Dermis microvascular lymphatic vessel endothelial cell (primary cell): ENCODE results near the gene WSCD2. TPM values are rescaled to one million over a fixed set of nuclear protein-coding genes. Genes with fewer than 3 reads are reported as not detected.

Experiments used
- DNase-seq, 2 donors: peaks; one replicate each; pipeline versions ENCODE4 v3.0.0 to v3.0.0-alpha.2; 2010; ENCODE audit warnings: low read depth in 2 of 2
- total RNA-seq: library from RNA; depleted of rRNA; stranded (reverse); fragments of >200 nt; gene quantifications from 2 replicates; pipeline ENCODE4 v1.2.1, GENCODE V29; 2014

Gene WSCD2
- total RNA-seq, 1 donor from 2014 or later: not detected

DNA sequence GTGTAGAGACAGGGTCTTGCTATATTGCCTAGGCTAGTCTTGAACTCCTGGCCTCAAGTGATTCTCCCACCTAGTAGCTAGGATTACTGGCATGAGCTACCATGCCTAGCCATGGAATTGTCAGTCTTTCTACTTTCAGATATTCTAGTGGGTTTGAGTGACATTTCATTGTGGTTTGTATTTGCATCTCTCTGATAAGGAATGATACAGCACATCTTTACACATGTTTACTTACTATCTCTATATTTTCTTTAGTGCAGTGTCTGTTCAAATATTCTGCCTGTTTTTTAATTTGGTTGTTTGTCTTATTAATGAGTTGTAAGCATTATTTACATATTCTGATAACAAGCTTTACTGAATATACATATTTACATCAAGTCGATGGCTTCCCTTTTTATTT lies 136.4 kb downstream of the WSCD2 start:
- DNase-seq: no peak

DNA sequence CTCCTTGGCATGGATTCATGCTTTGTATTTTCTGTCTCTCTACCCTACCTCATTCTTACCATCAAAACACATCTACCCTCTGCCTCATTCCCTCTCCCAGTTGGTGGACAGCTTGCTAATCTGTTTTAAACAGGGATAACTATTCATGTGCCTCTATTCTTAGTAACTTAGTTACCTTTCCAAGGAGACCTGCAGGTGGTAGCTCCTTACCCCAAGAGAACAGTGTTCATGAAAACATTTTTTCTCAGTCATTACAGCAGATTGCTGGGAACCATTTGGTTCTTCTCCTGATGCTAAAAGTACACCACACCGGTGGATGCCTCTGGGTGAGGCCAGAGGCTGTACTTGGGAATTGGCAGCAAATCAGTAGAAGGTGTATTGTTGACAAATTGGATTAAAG lies 137.0 kb downstream of the WSCD2 start:
- no peak for DNase-seq

DNA sequence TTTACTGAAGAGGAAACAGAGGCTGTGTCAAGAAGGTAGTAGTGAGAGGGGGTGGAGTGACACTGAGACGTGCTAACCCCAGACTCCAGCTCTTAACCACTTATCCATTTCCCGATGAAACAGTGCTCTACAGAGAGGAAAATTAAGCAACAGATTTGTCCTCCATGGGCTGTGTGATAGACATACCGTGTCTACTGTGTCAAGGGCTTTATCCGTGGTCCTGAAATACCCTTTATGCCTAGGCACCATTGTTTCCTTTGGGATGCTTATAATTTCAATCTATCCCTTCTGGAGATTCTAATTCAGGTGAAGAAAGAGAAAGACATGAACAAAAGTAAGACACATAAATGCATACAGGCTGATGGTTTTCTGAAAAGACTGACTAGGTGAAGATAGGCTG lies 138.4 kb downstream of the WSCD2 start:
- no peak for DNase-seq

DNA sequence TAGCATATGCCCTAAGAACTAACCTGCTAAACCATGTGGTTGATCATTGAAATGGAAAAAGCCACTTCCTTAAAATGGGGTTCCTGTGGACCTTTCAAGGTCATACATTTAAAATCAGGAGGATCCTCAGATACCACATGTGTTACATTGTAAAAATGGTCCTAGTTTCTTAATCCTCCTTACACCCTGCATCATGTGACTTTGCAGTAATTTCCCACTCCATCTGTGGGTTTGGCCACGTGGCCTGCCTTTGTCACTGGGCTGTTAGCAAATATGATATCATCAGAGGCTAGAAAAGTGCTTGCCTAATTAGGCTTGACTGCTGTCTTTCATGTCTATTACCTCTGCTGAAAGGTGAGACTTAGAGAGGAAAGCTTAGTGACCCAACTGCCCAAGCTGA lies 139.3 kb downstream of the WSCD2 start:
- no peak for DNase-seq

DNA sequence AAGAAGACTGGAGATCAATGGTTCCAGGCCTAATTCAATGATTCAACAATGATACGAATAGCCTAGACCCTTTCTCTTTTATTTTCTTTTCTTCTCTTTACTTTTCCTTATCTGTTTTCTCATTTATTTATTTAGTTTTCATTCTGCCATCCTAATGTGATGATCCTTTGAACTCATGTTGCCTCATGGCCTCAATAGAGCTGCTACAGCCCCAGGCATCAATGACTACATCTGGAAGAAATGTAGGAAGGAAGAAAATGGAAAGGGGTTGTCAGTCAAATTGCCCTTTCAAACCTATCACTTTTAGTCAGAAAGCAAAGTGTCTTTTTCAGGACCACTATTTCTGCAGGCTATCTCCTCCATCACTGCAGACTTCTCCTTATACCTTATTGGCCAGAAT lies 140.1 kb downstream of the WSCD2 start:
- DNase-seq: no peak

DNA sequence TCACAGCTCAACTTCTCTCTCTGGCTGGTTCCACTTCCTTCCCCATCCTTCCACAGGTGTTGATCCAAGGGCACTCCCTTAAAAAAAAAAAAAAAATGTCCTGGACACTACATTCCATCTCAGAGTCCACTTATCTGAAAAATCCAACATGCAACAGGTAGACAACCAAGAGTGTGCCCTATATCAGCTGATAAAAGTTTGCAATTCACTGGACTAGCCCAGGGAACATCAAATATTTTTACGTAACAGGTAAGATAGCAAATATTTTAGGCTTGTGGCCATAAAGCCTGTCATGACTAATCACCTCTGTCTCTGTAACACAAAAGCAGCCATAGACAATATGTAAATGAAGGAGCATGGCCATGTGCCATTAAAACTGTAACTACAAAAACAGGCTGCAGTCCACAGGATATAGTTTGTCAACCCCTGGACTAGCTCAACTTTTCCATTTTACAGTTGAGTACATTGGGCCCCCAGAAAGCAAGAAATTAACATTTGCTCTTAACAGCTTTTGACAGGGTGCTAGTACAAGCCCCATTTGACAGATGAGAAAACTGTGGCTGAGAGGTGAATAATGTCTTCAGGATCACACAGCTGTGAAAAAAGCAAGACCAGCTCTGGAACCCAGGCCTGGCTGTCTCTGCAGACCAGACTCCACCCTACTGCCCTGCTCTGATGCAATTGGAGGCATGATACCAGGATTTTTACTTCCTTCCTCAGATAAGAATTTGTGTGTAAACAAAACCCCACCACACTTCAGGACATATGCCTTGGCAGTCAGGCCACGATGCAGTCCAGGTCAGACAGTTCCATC lies 141.2 kb downstream of the WSCD2 start:
- DNase-seq: no peak

DNA sequence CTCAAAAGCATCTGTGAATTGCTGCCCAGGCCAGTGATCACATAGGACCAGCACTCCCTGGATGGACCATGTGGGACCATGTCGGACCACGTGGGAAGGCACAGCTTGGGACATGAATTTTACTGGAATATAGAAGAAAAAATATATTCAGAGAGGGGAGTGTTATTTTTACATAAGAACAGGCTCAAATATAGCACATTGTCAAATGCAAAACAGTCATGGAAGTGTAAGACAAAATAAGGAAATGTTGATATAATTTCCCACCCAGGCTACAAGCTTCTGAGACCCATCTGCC lies 141.7 kb downstream of the WSCD2 start:
- no peak for DNase-seq

DNA sequence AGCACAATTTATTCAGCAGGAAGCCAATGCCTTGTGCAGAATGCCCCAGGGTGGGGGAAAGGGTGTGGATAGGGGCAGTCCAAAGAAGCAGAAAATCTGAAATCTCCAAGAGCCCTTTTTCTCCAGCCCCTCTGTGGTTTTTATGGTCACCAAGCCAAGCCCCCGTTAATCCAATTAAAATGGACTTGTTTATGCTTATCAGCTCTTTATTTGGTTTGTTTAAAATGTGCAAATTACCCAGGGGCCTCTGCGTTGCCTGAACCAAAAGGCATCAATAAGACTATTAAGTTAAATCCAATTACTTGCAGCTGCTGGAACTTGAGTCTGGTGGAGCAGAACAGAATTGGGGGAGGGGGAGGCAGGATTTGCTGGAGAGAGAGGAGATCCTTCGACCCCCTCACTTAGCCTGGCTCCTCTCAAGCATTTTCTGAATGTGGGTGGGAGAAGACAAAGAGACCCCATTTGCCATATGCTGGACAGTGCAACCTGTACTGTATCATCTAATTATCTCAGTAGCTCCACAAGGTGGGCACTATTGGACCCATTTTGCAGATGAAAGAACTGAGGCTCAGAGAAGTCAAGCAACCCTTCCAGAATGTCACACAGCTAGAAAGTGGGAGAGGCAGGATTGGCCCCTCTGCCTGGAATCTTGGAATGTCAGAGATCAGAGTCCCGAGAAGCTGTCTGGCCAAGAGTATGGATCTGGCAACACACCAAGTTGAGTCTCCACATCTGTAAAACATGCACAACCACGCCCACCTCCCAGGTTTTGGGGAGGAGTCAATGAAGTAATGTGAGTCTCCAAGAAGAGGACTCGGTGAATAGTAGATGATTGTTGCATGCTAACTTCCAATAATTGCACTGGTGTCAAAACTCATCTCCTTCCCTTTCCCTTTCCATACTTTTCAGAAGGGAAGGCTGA lies 143.1 kb downstream of the WSCD2 start:
- no peak for DNase-seq

DNA sequence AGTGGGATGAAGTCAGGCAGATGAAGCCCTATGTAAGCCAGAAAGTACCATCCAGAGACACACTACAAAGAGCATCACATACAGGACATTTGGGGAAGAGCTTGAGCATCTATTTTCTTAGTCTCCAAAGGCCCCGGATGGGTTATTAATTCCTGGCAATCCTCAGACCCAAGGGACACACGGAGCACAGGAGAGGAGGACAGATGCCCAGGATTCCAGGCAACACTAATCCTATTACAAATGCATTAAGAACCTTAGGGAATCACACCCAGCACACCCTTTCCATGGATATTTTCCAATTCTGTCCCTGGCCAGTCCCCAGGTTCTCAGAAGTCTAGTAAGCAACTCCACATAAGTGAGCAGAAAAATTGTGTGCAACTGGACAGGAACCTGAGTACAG lies 144.1 kb downstream of the WSCD2 start:
- no peak for DNase-seq

DNA sequence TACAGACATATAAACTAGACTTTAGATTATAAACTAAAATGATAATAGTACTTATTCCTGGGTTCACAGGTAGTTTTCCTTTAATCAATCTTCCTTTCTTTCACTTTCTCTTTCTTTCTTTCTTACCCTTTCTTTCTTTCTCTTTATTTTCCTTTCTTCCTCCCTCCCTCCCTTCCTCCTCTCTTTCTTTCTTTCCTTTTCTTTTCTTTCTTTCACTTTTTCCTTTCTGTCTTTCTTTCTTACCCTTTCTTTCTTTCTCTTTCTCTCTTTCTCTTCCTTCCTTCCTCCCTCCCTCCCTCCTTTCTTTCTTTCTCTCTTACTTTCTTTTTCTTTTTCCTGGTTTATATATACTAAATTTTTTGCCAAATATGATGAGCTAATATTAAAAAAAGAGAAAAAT lies 148.5 kb downstream of the WSCD2 start:
- no peak for DNase-seq

DNA sequence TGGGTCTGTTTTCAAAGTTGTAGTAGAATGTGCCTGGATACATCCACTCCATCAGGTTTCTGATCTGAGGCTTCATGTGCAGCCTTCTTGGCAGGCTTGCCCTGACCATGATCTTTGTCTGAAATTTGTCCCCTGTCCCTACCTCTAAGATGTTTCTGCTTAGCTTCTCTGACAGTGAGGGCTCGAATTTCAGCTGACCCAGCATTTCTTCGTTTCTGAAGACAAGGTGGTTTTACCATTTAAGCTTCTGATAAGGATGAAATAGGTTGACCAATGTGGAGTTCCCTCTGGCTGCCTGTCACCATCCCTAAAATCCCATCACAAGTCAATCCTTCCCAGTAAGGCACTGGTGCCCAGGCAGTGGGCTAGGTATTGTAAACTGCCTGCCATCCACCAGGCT lies 153.1 kb downstream of the WSCD2 start:
- no peak for DNase-seq

DNA sequence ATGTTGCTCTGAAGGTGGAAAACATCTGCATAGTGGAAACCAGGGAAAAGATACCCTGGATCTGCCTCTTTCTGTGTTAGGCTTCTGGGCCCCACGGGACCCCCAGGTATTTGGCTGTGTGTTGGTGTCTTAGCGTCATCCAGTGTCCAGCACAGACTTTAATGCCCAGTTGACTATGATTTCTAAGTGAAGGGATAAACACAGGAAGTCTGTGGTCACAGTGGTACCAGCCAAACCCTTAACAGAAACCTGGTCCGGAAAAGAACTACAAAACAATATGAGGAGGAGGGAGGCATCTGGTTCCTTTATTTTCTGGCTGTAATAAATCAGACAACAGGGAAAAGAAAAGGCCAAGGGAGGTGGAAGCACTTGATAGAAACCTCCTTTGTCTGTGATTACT lies 153.6 kb downstream of the WSCD2 start:
- DNase-seq: peak in 1 of 2 donors; percentile 64

DNA sequence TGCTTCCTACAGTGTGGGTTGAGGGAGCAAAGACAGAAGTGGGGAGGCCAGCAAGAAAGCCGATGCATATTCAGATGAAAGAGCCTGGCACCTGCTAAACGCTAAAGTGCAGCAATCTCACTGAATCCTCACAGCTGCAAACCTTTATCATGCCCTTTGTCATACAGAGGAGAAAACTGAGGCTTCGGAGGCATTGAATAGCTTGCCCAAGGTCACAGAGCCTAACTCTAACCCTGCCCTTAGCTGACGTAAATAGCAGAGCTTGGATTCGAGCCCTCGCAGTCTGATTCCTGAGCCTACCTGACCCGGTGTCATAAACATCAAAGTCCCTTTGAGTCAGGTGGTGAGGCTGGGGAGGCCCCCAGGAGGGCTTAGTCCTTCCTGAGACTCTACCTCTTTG lies 155.1 kb downstream of the WSCD2 start:
- DNase-seq: no peak

DNA sequence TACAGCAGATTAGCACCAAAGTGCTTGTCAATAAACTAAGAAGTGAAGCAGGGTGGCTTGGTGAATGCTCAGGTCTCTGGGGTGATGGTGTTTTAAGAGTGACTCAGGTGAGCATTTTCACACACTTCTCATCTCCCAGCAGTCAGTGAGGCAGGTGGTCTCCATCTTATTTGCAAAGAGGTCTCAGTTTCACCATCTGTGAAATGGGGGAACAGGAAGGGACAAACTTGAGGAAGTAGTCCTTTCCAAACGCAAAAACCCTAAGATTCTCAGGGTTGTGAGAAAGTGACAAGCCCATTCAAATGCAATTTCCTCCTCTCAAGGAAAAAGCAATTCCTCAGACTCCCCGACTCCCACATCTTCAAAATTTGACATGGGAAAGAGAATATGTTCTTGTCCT lies 155.9 kb downstream of the WSCD2 start:
- no peak for DNase-seq

DNA sequence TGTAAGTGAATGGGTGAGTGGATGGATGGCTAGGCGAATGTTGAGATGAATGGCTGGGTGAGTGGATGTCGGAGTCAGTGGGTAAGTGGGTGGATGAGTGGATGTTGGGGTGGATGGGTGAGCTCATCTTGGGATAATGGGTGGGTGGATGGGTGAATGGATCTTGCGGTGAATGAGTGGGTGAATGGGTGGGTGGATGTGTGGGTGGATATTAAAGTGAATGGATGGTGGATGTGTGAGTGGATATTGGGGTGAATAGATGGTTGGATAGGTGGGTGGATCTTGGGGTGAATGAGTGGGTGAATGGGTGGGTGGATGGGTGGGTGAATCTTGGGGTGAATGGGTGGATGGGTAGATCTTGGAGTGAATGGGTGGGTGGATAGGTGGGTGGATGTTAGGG lies 158.1 kb downstream of the WSCD2 start:
- no peak for DNase-seq

DNA sequence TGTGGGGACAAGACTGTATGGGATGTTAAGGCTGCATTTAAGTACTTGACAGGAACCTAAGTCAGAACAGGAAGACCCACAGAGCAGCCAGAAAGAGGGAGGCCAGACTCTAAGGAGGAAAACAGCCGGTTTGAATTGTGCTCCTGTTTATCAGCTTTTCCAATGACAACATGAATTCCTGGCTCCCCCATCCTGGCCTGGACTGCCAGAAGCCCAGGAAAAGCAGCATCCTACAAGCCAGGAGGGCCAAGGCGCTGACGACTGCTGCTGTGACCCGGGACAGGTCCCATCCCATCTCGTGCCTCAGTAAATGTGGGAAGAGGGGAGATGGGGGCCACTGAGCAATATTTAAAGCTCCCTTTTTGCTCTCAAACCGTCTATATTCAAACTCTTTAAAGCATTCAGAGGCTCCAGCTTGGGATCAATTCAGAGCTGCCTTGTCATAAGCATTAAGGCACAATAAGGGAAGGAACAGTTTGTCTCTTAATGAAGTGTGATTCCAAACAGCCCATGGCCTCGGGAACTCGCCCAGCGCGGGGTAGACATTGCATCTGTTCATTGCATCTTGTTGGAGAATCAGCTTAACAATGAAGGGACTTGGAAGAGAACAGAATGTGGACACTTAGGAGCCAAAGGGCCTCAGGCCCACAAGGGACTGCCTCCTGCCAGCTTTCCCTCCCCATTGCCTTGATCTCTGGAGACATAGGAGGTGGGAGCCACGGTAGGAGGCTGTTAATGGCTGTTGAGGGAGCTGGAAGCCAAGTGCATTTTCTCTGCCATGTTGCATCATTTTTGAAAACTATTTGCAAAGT lies 160.5 kb downstream of the WSCD2 start:
- no peak for DNase-seq

DNA sequence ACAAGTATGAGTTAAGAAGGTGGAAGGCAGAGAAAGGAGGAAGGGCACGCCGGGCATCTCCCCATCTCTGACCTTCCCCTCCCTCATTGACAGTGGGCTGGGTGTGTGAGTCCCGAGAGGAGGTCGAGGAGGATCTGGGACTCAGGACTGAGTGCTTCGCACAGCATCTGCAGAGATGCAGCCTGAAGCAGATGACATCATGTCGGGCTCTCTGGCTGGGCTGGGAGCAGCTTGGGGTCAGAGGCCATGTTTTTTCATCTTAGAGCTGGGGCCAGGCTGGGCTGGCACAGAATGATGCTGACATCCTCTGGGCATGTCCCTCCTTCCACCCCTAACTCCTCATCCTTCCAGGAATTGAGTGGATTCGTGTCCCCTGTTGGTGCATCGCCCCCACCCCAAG lies 166.6 kb downstream of the WSCD2 start:
- peak in 1 of 2 donors; percentile 21 for DNase-seq

DNA sequence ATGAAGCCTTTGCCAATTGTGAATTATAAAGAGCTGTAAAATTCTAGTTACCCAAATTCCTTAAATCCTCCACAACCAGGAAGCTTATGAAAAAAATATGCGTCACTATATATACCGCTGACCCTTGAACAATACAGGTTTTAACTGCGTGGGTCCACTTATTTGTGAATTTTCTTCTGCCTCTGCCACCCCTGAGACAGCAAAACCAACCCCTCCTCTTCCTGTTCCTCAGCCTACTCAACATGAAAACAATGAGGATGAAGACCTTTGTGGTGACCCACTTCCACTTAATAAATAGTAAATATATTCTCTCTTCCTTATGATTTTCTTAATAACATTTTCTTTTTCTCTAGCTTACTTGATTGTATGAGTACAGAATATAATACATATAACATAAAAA lies 167.9 kb downstream of the WSCD2 start:
- peak in 1 of 2 donors; percentile 60 for DNase-seq

DNA sequence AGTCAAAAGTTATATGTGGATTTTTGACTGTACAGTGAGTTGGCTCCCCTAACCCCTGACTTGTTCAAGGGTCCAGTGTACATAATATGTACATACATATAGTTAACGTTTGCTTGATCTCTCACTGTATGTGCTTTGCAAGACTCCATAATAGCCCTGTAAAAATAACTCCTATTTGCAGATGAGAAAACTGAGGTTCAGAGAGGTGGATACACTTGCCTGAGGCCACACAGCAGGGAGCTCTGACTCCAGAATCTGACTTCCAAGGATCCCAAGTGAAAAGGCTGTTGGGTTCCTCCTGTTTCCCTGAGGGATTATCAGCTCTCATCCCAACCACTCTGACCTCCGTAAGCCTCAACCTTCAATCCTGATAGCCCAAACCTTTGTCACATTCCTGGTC lies 168.3 kb downstream of the WSCD2 start:
- DNase-seq: no peak

DNA sequence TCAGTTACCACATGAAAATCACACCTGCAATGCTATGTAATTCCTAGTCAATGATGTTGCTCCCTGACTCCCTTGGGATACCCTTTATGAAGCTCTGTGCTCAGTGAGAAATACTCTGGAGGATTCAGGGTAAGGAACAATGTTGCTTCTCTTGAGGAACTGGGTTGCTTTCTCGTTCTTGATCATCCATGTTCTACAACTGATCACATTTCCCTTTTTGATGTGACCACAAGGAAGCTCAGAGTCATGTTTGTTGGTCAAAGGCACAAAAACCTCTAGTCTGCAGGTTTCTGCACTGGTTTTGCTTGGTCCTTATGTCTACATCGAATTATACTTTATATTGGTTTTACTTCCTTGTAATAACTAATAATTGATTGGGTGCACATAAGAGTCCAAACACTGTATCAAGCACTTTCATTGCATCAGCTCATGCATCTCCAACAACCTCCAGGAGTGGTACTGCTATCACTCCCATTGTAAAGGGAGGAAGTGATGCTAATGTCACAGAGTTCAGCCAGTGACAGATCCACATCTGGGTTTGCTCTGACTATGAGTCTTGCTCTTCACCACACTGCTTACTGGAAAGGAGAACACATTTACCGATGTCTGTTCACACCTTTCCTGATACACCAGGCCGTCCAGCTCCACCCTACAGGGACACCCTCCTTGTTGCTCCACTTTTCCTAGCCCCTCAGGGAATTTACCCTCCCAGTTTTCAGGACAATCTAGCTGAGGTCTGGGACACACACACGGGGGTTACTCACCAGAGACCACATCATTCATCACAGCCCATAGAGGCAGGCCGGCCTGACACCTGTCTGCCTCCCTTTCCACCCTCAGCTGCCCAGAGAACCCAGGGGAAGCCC lies 169.0 kb downstream of the WSCD2 start:
- no peak for DNase-seq

DNA sequence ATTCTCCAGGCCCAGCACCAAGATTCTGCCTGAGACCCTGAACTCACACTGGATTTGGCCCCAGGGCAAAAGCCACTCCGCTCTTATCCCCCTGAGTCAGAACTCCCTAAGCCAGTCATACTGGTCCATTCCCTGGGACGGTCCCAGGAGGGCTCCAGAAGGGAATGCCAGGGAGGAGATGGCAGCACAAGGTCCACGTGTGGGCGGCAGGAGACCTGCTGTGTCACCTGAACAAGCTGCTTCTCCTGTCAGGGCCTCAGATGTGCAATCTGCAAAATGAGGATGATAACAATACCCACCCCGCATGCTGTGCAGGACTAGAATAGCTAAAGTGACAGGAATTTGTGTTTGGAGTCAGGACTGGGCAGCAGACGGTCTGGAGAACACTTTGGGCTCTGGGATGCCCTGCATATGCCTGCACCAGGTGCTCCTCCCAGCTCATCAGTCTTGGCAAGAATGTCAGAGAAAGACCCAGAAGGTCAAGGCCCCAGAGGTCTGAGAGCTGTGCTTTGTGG lies 169.7 kb downstream of the WSCD2 start:
- DNase-seq: no peak
